Right atrium auricular region (tissue), 2 donors: Measurements from ENCODE around the gene TMEM272. TPM values are rescaled to one million over a fixed set of nuclear protein-coding genes. Genes with fewer than 3 reads are reported as not detected.

ENCODE experiments used
- DNase-seq: peaks from one replicate; pipeline ENCODE4 v3.0.0-alpha.2; 2019; ENCODE audit warnings: low spot score
- H3K27ac ChIP-seq, 2 donors: fragments of 200-600 bp; sonication (generic); 1 replicate in 1 of 2; 2 replicates in 1 of 2; pipeline ENCODE4 v1.5.1; 2016 to 2019
- H3K27me3 ChIP-seq, 2 donors: fragments of 200-600 bp; sonication (generic); one replicate each; pipeline versions ENCODE4 v1.5.1 to v1.6.0; 2017 to 2019
- H3K36me3 ChIP-seq: fragments of 200-600 bp; sonication (generic); one replicate; pipeline ENCODE4 v1.5.1; 2016
- H3K4me1 ChIP-seq, 2 donors: fragments of 200-600 bp; sonication (generic); one replicate each; pipeline versions ENCODE4 v1.5.1 to v1.6.0; 2017 to 2019
- H3K4me3 ChIP-seq, 2 donors: fragments of 200-600 bp; sonication (generic); 1 replicate in 1 of 2; 2 replicates in 1 of 2; pipeline ENCODE4 v1.5.1; 2017 to 2019; ENCODE audit warnings: mild to moderate bottlenecking in 1 of 2, moderate library complexity in 1 of 2
- H3K9me3 ChIP-seq, 2 donors: fragments of 200-600 bp; sonication (generic); one replicate each; pipeline ENCODE4 v1.5.1; 2019
- total RNA-seq, 2 donors: library from RNA; depleted of rRNA; stranded (reverse); fragments of >200 nt; gene quantifications; one replicate each; pipeline ENCODE4 v1.1.0, GENCODE V29; 2016
- TF ChIP-seq, protein P1 (sequence below), 2 donors: fragments of 200-600 bp; sonication (generic); IDR thresholded peaks; one replicate each; pipeline ENCODE4 v1.5.1; 2019; ENCODE audit warnings: antibody characterized with exemption in 2 of 2

Gene TMEM272
- total RNA-seq, 2 donors from 2014 or later: 0.74 to 1.1 TPM

DNA sequence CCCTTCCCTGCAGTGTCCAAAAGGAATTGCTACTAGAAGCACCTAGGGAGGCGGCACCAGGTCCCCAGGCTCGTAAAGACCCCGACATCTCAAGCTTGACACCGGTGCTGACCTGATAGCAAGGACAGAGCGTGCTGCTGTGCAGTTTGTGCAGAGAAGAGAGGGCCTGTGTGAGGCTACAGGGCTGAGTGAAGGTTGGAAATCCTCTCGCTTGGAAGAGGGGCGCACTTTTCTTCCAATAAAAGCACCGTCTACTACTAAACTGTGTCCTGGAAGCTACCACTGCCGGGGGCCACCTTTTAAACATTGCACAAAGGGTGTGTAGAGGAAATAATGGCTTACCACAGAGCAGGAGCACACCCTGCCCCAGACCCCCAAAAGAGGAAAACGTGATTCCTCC is 11.0 kb downstream of the TMEM272 start:
- Histone ChIP-seq H3K27ac (no peak overlapping the region), H3K27me3 (no peaks in the 10 kb centered on the region), H3K4me1 (no peaks in the 10 kb centered on the region), H3K36me3 (no peaks in the 10 kb centered on the region), H3K9me3 (no peaks in the 10 kb centered on the region), H3K4me3 (no peak overlapping the region)
- TF ChIP-seq, protein P1, sequence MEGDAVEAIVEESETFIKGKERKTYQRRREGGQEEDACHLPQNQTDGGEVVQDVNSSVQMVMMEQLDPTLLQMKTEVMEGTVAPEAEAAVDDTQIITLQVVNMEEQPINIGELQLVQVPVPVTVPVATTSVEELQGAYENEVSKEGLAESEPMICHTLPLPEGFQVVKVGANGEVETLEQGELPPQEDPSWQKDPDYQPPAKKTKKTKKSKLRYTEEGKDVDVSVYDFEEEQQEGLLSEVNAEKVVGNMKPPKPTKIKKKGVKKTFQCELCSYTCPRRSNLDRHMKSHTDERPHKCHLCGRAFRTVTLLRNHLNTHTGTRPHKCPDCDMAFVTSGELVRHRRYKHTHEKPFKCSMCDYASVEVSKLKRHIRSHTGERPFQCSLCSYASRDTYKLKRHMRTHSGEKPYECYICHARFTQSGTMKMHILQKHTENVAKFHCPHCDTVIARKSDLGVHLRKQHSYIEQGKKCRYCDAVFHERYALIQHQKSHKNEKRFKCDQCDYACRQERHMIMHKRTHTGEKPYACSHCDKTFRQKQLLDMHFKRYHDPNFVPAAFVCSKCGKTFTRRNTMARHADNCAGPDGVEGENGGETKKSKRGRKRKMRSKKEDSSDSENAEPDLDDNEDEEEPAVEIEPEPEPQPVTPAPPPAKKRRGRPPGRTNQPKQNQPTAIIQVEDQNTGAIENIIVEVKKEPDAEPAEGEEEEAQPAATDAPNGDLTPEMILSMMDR (IDR thresholded peaks at IDR 0.05): no peak
- peak; percentile 50 for DNase-seq

DNA sequence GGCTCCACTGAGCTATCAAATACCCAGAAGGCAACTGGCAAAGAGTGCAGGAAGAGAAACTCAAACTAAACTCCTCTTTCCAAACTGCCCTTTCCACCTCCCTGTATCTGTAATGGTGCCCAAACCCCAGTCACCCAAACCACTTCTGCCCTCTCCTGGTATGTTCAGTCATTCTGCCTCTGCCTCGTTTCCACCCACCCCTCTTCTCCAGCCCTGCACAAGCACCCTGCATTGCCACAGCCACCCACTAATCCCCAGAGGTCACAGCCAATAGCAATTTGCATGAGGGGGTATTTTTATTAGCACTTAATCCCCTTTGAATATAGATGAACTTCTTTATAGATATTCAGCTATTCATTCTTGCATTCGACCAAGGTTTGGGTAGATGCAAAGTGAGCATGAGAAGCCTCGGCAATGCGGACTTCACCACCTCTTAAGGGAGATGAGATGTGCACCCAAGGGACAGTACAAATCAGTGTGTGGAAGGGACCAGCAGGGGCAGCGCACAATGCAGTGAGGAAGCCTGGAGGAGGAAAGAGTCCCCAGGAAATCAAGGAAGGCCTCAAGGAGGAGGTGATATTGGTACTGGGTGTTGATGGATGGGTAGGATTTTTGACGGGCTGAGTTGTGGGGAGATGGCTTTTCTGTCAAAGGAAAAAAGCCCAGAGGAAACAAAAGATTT is 12.4 kb downstream of the TMEM272 start:
- peak; percentile 59 for DNase-seq
- Histone ChIP-seq H3K4me1 (peaks cover 0 to 7% of the 10 kb centered on the region in 2 donors), H3K27me3 (no peaks in the 10 kb centered on the region), H3K36me3 (no peaks in the 10 kb centered on the region), H3K27ac (no peak overlapping the region), H3K4me3 (no peak overlapping the region), H3K9me3 (no peaks in the 10 kb centered on the region)
- TF ChIP-seq, protein P1 (IDR thresholded peaks at IDR 0.05): peak; percentile 21 to 71

DNA sequence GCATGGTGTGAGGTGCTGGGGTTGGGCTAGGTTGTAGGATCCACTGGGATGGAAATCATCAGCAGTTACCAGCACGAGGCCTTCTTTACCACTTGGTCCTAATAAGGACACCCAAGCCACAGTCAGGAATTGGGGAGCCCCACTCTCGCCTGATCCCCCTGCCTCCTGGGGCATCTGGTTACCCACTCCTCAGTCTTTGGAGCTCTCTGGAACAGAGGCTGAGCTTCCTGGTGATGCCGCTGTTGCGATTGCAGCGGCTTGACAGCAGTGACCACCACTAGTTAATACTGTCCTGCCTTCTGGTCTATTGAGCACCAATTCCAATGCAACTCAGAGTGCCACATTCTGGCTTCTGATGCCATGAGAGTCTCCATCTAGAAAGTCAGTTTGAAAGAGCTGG is 13.5 kb downstream of the TMEM272 start:
- DNase-seq: no peak
- Histone ChIP-seq H3K4me1 (peaks cover 0 to 18% of the 10 kb centered on the region in 2 donors), H3K4me3 (no peak overlapping the region), H3K9me3 (no peaks in the 10 kb centered on the region), H3K36me3 (no peaks in the 10 kb centered on the region), H3K27me3 (no peaks in the 10 kb centered on the region), H3K27ac (no peak overlapping the region)
- TF ChIP-seq, protein P1 (IDR thresholded peaks at IDR 0.05): no peak

GRCh38 chr13:51829568-51829899 is 15.4 kb downstream of the TMEM272 start:
- Histone ChIP-seq H3K36me3 (no peaks in the 10 kb centered on the region), H3K27me3 (no peaks in the 10 kb centered on the region), H3K4me3 (no peak overlapping the region), H3K27ac (no peak overlapping the region), H3K4me1 (peaks cover 0 to 38% of the 10 kb centered on the region in 2 donors), H3K9me3 (no peaks in the 10 kb centered on the region)
- TF ChIP-seq, protein P1 (IDR thresholded peaks at IDR 0.05): no peak
- no peak for DNase-seq

DNA sequence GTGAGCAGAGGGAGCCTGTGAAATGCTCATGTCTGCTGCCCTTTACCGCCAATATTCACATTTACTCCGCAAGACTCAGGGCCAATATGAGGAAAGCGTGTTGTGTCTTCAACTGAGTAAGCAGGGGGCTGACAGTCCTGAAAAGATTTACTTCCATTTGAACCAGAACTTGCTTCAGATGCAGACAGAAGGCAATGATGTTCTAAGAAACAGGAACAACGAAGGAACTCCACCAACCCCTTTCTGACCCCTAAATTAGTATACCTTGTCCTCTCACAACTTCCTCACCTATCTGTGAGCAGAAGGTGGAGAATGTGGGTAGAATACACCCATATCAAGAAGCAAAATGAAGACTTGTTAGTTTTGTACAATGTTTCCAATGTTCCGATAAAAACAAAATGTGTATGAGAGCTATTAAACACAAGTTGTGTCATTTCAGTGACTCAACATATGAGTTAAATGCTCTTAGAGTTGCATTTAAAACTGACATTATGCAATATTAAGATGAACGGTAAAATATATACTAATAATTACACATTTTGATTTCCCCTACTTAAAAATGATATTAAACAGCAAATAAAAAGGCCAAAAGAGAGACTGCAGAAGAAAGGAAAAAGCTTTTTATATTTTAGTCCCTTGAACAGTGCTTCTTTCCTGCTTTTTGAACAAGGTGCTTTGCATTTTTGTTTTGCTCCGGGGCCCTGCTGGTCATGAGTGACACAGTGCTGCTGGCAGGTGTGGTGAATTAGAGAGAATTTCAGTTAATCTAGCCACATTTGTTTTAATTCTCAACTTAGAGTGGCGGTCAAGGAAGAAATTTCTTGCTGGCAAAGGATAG is 16.0 kb downstream of the TMEM272 start:
- H3K36me3 ChIP-seq: no peaks in the 10 kb centered on the region
- H3K27ac ChIP-seq: no peak overlapping the region
- H3K27me3 ChIP-seq: no peaks in the 10 kb centered on the region
- peaks cover 0 to 41% of the 10 kb centered on the region in 2 donors for H3K4me1 ChIP-seq
- TF ChIP-seq, protein P1 (IDR thresholded peaks at IDR 0.05): no peak
- no peaks in the 10 kb centered on the region for H3K9me3 ChIP-seq
- H3K4me3 ChIP-seq: no peak overlapping the region
- no peak for DNase-seq
